Prostate gland (tissue), 2 donors: Measurements from ENCODE around the gene DERL2. TPM values are rescaled to one million over a fixed set of nuclear protein-coding genes. Genes with fewer than 3 reads are reported as not detected.

Experiments
- DNase-seq: peaks from one replicate; pipeline ENCODE4 v3.0.0-alpha.2; 2019; ENCODE audit warnings: low spot score
- H3K27ac ChIP-seq, 2 donors: fragments of 200-600 bp; sonication (generic); 2 replicates each; pipeline ENCODE4 v1.5.1; 2017 to 2019
- H3K27me3 ChIP-seq: fragments of 200-600 bp; sonication (generic); replicated peaks from 2 replicates; pipeline ENCODE4 v1.5.1; 2019; ENCODE audit not compliant: insufficient read depth
- H3K36me3 ChIP-seq, 2 donors: fragments of 200-600 bp; sonication (generic); 1 replicate in 1 of 2; 2 replicates in 1 of 2; pipeline versions ENCODE4 v1.5.1 to v1.8.1; 2017 to 2019
- H3K4me1 ChIP-seq: fragments of 200-600 bp; sonication (generic); replicated peaks from 2 replicates; pipeline ENCODE4 v1.5.1; 2019
- H3K4me3 ChIP-seq, 2 donors: fragments of 200-600 bp; sonication (generic); 2 replicates each; pipeline ENCODE4 v1.5.1; 2017 to 2019
- H3K9me3 ChIP-seq: fragments of 200-600 bp; sonication (generic); 2 replicates; pipeline ENCODE4 v1.5.1; 2017
- CTCF ChIP-seq, 4 experiments: fragments of 200-600 bp in 2 of 4; fragments of 450-650 bp in 2 of 4; sonication (generic) in 2 of 4; IDR thresholded peaks; 1 replicate in 3 of 4; 2 replicates in 1 of 4; pipeline ENCODE4 v1.5.1; 2016 to 2019; ENCODE audit warnings: antibody characterized with exemption in 4 of 4, mild to moderate bottlenecking in 2 of 4, moderate library complexity in 2 of 4
- POLR2A ChIP-seq: fragments of 450-650 bp; IDR thresholded peaks from one replicate; pipeline ENCODE4 v1.6.1; 2016; ENCODE audit warnings: antibody characterized with exemption, mild to moderate bottlenecking
- POLR2AphosphoS5 ChIP-seq: sonication (generic); formaldehyde crosslinking; IDR thresholded peaks from one replicate; pipeline ENCODE4 v1.6.1; 2017; ENCODE audit warnings: antibody characterized with exemption
- WGBS: methylation state at CpG from one replicate; pipeline ENCODE4 v1.1.5; 2018; 5-methylcytosine and 5-hydroxymethylcytosine counted together
- intact Hi-C: fragments of 100-400 bp; cut with DNase I; formaldehyde crosslinking; loops from one replicate; pipeline ENCODE4 v1.14.2; 2022
- total RNA-seq, 2 donors: library from RNA; depleted of rRNA; stranded (reverse); fragments of >200 nt; gene quantifications; one replicate each; pipeline ENCODE4 v1.1.0, GENCODE V29; 2016

The DERL2 gene
- total RNA-seq, 2 donors from 2014 or later: 37.9 to 47.3 TPM

- 94% methylated on average over 2 of the region's 2 CpGs for WGBS
- intact Hi-C loops: no loop called here
- no peaks in the 10 kb centered on the region for H3K27me3 ChIP-seq
- TF ChIP-seq POLR2A (no peak), POLR2AphosphoS5 (no peak), CTCF (IDR thresholded peaks at IDR 0.05) (no peak)
- H3K9me3 ChIP-seq: no peaks in the 10 kb centered on the region
- H3K4me1 ChIP-seq: no peaks in the 10 kb centered on the region
- no peak overlapping the region for H3K27ac ChIP-seq
- no peaks in the 10 kb centered on the region for H3K36me3 ChIP-seq
- DNase-seq: no peak
- H3K4me3 ChIP-seq: no peak overlapping the region
Observed at GRCh38 chr17:5492970-5493369, 7.0 kb upstream of the DERL2 start.

- intact Hi-C loops: no loop called here
- TF ChIP-seq POLR2AphosphoS5: peak; percentile 45
- no peak for TF ChIP-seq CTCF (IDR thresholded peaks at IDR 0.05)
- Histone ChIP-seq H3K36me3 (no peaks in the 10 kb centered on the region), H3K4me3 (no peak overlapping the region), H3K4me1 (no peaks in the 10 kb centered on the region), H3K27ac (no peak overlapping the region), H3K9me3 (no peaks in the 10 kb centered on the region), H3K27me3 (no peaks in the 10 kb centered on the region)
- peak; percentile 46 for DNase-seq
- WGBS: 60% methylated on average over 8 of the region's 8 CpGs
Observed at GRCh38 chr17:5488752-5489151, 2.8 kb upstream of the DERL2 start.

DNA sequence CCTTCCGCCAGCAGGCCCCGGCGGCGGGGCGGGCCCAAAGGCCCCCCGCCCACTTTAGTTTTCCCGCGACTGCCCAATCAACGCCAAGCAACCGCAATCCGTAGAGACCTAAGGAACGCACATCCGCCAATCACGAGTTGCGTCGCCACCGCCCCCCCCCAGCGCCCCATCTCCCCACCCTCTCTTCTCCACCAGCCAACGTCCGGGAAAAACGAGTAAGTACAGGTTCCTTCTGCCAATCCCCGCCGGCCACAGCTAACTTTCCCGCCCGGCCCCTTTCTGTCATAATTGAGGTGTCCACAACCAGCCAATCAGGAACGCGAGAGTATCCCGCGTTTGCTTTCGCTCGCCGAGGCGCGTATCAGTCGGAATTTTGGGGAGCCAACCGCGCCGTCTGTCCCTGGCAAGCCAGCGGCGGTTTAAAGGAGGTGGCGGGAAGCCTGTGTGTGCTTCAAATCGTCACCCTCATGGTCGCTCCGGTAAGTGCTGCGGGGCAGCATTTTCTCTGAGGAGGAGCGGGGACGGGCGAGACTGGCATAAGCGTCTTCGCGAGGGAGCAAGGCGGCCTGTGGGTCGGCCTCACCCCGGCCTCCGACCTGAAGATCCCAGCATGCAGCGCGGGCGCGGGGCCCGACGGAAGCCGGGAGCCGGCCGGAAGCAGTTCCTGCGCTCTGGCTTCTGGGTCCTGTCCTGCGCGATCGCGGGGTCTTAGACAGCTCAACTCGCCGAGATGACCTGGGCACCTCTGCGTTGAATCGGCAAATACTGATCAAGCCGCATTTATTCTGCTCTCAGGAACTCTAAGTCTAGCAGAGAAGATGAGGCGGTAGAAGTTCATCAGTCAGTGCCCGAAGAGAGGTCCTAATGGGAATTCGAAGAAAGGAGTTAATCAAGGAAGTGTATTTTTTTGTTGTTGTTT lies 487 bp upstream of the DERL2 start, which contains the start of gene MIS12:
TSS of gene MIS12 (plus strand) at position 361 of the 919 bp plus-strand sequence. CDS start 2,297 bp downstream, outside the sequence.
- no peaks in the 10 kb centered on the region for H3K27me3 ChIP-seq
- TF ChIP-seq POLR2AphosphoS5: peak; percentile 87
- TF ChIP-seq CTCF (IDR thresholded peaks at IDR 0.05): no peak
- peak; percentile 76 for TF ChIP-seq POLR2A
- intact Hi-C loops: no loop called here
- H3K4me1 ChIP-seq: no peaks in the 10 kb centered on the region
- DNase-seq: peak; percentile 100
- under 1% methylated on average over 77 of the region's 77 CpGs for WGBS
- no peaks in the 10 kb centered on the region for H3K9me3 ChIP-seq
- H3K27ac ChIP-seq: peak within 1 kb of the TSS; percentile 99 to 100
- H3K36me3 ChIP-seq: no peaks in the 10 kb centered on the region
- peak within 1 kb of the TSS; percentile 67 to 68 for H3K4me3 ChIP-seq

DNA sequence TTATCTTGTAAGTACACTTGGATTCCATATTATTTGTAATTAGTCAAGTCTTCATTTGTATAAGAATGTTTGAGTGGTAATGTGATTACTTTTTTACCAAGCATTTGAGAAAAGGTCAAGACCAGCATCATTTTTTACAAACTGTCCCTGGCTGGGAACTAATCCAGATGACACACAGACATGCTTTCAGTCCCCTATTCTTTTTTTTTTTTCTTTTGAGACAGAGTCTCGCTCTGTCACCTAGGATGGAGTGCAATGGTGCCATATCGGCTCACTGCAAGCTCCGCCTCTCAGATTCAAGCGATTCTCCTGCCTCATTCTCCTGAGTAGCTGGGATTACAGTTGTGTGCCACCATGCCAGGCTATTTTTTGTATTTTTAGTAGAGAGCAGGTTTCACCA lies 4.5 kb downstream of the DERL2 start:
- Histone ChIP-seq H3K4me3 (no peak overlapping the region), H3K36me3 (peaks cover 0 to 12% of the 10 kb centered on the region in 2 donors), H3K27me3 (no peaks in the 10 kb centered on the region), H3K27ac (no peak overlapping the region), H3K4me1 (no peaks in the 10 kb centered on the region), H3K9me3 (no peaks in the 10 kb centered on the region)
- DNase-seq: no peak
- 94% methylated on average over 4 of the region's 4 CpGs for WGBS
- no peak for TF ChIP-seq POLR2AphosphoS5
- no peak for TF ChIP-seq POLR2A
- no peak for TF ChIP-seq CTCF (IDR thresholded peaks at IDR 0.05)
- intact Hi-C loops: no loop called here

DNA sequence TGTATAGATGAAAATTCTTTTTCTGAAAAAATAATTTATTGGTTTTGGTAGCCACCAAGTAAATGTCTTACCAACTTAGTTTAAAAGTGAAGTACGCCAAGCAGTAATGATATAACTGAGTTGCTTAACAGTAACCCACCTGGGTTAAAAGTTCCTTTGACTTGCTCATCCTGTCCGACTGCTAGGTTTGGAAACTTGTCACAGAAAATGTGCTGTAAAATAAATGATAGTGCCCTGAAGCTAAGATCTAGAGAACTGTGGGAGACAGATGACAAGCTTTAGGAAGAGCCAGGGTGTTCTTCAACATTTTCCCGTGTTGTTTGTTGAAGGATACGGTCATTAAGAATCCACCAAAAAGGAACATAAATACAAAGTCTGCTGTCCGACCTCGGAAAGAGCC lies 5.0 kb downstream of the DERL2 start:
- DNase-seq: no peak
- intact Hi-C loops: no loop called here
- H3K9me3 ChIP-seq: no peaks in the 10 kb centered on the region
- H3K36me3 ChIP-seq: peaks cover 0 to 12% of the 10 kb centered on the region in 2 donors
- WGBS: 60% methylated on average over 6 of the region's 6 CpGs
- H3K4me3 ChIP-seq: no peak overlapping the region
- H3K27me3 ChIP-seq: no peaks in the 10 kb centered on the region
- H3K4me1 ChIP-seq: no peaks in the 10 kb centered on the region
- H3K27ac ChIP-seq: no peak overlapping the region
- TF ChIP-seq POLR2AphosphoS5 (no peak), POLR2A (no peak), CTCF (IDR thresholded peaks at IDR 0.05) (no peak)
